CD4-positive, alpha-beta T cell treated with Interleukin-21 for 1 hour (primary cell): ENCODE data around the gene COQ4.
"Not testable (repeated sequence)": the region's sequence is repeated elsewhere in the genome, so short reads cannot be mapped to it uniquely, and the experiment has no call there.

Source experiments
- DNase-seq: peaks from one replicate; pipeline ENCODE4 v3.0.0-alpha.2; 2020

COQ4 gene

DNA sequence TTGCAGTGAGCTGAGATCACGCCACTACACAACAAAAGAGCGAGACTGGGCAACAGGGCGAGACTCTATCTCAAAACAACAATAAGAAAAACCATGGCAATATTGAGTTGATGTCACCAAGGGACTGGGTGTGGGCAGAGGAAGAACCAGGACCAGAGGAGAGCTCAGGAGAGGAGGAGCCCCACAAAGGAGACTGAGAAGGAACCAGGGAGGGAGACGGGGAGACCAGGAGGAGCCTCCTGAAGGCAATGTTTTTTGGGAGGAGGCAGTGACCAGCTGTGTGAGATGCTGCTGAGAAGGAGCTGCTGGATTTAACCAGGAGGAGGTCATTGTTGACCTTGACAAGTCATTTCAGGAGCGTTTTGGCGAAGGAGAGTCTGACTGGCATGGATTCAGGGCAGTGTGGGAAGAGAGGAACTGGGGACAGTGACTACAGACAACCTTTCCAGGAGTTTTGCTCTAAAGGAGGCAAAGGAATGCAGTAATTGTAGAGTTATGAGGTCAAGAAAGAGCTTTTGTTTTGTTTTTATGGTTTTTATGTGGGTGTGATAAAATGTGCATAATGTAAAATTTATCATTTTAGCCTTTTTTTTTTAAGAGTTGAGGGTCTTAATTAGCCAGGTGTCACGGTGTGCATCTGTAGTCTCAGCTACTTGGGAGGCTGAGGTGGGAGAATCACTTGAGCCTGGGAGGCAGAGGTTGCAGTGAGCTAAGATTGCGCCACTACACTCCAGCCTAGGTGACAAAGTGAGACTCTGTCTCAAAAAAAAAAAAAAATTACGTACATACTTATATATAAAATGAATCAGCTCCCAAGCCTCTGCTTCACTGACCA, 18.3 kb upstream of the COQ4 start:
- DNase-seq: no peak

DNA sequence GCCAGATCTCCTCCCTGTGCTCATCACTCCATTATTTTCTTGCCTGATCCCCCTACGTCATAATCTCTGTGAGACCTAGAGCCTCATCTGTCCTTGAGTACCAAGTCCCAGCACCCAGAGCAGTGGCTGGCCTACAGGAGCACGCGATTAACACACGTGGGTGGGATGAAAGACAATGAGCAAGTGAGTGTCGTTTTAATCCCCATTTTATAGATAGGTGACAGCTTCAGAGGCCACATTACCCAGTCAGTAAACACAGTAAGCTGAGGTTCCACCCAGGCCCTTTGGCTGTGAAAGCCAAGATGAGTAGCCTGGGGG, 17.7 kb upstream of the COQ4 start:
- DNase-seq: no peak

DNA sequence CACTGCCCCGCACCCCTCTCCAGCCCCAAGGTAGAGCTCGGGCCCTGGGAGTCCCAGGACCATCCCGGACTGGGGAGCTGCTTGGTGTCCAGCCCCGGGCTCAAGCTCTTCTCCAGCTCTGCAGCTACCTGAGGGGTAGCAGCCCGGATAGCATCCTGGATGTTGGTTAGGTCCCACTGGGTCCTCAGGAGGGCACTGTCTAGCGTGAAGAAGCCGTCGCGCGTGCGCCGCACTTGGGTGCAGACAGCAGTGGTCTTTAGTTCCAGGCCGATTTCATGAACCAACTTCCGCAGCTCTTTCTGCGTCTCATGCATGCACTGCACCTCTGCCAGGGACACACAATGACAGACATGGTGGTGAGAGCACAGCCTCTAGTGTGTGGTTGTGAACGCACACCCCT, 13.1 kb upstream of the COQ4 start:
- DNase-seq: no peak

DNA sequence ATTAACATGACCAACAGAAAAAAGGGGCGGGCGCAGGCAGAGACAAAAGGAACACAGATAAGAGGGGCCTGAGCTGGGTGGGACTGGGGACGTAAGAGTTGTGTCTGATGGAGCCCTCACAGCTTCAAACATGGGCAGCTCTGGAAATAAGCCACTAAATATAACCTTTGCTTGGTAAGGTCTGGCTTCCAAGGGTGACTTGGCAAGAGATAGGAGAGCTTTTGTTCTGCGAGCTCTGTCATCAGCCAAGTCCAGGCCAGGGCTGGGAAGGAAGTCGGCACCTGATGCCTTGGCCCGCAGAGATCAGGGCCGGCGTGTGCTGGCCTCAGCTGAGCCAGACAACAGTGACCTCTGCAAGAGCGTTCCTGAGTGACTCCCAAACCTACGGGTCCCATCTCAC, 12.2 kb upstream of the COQ4 start:
- no peak for DNase-seq

DNA sequence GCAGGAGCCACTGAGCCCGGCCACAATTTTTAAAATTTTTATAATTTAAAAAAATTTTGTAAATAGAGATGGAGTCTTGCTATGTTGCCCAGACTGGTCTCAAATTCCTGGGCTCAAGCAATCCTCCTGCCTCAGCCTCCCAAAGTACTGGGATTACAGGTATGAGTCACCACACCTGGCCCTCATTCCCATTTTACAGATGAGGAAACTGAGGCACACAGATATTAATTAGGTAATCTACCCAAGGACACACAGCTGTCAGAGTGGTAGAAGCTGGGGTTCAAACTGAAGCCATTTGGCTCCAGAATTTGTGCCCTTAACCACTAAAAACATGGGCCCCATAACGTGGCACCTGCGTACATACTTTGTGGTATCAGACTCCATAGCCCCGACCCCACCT, 7.9 kb upstream of the COQ4 start:
- DNase-seq: no peak

DNA sequence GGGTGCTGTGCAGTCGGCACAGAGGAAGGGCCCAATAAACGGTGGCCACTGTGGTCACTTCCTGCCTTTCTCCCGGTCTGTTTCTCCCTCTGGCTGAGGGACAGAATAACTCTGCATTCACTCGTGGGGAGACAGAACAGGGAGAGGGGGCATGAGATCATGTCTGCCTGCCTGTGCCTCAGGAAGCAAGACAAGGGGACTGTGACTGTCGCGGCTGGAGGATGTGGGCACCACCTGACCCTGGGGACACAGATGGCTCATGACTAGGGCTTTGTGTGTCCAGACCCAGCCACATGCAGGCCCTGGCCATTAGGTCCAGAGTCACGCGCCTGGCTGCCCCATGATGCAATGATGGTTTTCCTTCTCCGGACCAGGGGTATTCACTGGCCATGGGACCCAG, 6.2 kb upstream of the COQ4 start:
- DNase-seq: no peak

DNA sequence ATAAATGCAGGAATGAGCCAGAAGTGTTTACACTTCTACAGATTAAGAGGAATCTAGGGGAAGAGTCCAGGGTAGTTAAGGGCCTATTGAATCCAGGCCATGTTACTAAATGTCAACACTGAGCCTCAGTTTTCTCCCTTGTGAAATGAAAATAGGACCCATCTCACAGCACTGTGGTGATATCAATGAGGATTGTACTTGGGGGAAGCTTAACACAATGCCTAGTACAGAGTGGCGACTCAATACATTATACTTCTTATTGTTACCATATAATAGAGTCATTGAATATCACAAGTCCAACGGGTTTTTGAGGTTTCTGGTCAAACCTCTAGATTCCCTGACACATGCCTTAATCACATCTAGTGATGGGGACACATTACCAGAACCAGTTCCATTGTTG, 5.0 kb upstream of the COQ4 start:
- no peak for DNase-seq

DNA sequence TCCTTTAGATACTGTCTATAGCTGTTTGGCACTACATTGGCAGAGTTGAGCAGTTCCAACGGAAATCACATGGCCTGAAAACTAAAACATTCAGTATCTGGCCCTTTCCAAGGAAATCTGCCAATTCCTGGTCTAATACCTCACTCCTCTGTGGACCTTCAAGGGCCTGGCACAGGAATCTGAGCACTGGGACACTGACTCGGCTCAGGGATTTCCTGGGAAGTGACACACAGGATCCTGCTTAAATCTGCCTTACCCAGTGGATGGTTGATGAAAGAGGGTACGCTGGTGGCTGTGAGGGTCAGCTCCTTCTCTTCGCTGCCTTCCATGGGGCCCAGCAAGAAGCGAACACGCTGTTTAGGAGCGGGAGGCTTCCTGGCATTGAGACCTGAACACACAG, 1.3 kb upstream of the COQ4 start:
- no peak for DNase-seq

DNA sequence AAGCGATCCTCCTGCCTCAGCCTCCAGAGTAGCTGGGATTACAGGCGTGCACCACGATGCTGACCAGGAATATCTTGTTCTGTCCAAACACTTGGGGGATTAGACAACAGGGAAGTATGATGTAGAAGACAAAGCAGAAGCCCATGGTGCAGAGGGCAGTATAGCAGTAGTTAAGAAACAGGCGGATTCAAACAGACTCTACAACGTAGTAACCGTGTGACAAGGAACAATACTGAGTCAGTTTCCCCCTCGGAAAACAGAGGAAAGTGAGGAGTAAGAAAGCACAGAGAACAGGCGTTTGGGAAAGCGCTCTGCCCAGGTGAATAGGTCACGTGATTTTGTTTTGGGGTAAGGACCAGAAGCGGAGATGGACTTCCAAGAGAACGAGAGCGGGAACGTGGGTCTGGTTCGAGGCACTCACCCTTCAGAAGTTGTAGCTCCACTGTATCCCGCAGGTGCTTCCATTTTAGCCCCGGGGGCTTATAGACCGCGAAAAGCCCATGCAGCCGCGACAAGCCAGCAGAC, 698 bp upstream of the COQ4 start:
- DNase-seq: no peak

DNA sequence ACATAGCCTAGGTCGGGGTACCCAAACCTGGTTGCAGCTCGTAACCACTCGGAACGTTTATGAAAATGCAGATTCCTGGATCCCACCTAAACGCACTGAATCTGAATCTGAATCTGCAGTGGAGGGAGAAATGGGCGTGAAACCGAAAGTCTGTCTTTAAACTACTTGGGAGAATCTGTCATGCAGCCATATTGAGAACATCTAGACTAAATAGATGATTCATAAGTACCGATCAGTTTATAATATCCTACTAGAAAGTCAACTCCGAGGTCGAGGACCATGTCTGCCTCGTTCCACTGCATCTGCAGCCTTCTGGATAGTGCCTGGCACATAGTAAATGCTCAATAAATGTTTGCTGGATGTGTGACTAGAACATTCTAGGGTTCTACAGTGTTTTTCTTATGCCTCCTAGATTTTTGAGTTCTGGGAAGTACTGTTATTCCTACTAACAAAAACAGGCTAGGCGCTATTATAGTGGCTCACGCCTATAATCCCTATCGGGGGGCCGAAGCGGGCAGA, 632 bp downstream of the COQ4 start:
- DNase-seq: no peak

DNA sequence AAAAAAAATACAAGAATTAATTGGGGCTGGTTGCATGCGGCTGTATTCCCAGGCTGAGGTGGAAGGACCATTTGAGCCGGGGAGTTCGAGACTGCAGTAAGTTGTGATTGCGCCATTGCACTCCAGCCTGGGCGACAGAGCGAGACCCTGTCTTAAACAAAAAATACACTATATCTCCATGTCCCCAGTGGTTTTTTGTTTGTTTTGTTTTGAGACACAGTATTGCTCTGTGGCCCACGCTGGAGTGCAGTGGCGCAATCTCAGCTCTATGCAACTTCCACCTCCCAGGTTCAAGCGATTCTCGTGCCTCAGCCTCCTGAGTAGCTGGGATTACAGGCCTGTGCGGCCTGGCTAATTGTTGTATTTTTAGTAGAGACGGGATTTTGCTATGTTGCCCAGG, 1.2 kb downstream of the COQ4 start:
- DNase-seq: no peak

DNA sequence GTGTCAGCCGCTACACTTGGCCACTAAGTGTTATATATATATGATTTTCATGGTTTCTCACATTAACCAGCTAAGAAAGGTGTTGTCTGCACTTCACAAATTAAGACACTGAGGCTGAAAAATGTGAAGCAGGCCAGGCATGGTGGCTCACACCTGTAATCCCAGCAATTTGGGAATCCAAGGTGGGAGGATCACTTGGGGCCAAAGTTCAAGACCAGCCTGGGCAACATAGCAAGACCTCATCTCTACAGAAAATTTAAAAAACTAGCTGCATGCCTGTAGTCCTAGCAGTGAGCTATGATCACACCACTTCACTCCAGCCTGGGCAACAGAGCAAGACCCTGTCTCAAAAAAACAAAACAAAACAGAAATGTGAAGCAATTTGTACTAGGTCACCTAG, 1.8 kb downstream of the COQ4 start:
- DNase-seq: no peak

DNA sequence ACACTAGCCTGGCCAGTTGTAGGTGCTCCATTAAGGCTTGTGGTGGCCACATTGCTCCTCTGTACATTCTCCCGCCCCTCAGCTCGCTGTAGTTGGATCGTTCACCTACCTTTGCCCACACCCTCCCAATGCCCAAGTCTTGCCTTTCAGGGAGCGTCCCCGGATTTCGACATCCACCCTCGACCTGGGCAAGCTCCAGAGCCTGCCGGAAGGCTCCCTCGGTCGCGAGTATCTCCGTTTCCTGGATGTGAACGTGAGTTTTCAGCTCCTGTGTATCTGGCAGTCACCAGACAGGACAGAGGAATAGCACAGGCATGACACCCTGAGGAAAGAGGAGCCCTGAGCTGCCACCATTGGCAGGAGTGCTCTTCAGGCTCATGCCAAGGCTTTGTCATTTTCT, 3.0 kb downstream of the COQ4 start:
- DNase-seq: no peak

DNA sequence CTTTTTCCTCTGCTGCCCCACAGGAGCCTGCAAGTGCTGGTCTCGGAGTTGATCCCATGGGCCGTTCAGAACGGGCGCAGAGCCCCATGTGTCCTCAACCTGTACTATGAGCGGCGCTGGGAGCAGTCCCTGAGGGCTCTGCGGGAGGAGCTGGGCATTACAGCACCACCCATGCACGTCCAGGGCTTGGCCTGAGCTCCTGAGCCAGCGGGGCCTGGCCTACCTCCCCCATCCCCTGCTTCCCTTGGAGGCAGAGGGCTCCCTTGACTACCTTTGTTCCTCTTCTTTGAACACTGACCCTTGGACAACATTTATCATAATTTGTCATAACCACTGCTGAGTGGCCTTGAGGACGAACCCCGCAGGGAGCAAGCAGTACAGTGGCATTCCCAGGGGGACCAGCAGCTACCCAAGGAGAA, 10.8 kb downstream of the COQ4 start:
- DNase-seq: no peak

DNA sequence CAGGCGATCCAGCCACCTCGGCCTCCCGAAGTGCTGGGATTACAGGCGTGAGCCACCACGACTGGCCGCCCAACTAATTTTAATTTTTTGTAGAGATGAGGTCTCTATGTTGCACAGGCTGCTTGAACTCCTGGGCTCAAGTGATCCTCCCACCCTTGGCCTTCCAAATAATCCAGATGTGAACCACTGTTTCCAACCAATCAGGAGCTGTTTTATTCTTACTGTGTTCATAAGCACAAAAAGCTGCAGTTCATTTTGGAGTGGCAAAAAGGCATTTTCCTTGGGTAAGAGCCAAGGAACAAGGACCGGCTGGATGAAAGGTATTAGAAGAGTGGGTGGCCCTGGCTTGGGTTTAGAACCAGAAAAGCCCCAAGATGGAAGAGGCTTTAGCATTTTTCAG, 12.5 kb downstream of the COQ4 start:
- no peak for DNase-seq

DNA sequence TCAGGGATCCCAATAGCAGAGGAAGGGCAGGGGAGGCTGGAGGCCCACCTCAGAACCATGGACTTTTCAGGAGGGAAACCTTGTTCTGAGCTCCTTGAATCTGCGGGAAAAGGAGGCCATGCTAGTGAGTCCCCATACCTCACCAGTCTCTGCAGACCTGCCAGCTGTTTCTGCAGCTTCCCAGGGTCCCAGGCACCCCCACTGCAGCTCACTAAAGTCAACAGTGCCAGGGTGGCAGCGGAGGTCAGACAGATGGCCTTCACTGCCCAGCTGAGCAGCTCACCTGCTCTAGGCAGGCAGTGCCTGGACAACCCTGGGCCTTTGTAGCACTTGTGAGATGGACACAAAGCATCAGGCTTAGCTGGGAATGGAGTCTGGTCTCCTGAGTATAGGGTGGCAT, 13.3 kb downstream of the COQ4 start:
- no peak for DNase-seq

DNA sequence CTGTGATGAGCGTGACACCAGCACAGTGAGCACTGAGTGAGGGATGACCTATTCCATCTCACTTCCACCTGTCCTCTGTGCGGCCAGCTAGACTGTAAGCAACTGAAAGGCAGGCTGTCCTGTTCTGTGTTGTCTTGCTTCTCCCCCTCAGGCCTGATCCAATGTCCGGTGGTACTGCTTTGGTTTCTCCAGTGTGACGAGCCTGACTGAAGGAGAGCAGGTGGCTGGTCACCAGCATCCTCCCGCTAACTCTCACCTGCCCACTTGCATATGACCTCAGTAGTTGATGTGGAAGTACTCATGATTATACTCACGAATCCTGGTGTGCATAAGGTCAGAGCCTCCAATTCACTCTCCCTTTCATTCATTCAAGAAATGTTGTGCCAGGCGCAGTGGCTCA, 15.3 kb downstream of the COQ4 start:
- DNase-seq: no peak

DNA sequence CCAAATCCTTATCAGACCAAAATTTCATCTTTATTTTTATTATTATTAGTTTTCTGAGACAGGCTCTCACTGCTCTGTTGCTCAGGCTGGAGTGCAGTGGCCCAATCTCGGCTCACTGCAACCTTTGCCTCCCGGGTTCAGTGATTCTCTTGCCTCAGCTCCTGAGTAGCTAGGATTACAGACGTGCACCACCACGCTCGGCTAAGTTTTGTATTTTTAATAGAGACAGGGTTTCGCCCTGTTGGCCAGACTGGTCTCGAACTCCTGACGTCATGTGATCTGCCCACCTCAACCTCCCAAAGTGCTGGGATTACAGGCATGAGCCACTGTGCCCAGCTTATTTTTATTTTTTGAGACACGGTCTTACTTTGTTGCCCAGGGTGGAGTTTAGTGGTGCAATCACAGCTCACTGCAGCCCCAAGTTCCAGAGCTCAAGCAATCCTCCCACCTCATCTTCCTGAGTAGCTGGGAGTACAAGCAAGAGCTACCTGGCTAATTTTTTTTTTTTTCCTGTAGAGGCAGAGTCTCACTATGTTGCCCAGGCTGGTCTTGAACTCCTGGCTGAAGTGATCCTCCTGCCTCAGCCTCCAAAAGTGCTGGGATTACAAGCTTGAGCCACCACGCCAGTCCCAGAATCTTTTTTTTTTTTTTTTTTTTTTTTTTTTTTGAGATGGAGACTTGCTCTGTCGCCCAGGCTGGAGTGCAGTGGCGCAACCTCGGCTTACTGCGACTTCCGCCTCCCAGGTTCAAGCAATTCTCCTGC, 16.4 kb downstream of the COQ4 start:
- DNase-seq: not testable (repeated sequence)

DNA sequence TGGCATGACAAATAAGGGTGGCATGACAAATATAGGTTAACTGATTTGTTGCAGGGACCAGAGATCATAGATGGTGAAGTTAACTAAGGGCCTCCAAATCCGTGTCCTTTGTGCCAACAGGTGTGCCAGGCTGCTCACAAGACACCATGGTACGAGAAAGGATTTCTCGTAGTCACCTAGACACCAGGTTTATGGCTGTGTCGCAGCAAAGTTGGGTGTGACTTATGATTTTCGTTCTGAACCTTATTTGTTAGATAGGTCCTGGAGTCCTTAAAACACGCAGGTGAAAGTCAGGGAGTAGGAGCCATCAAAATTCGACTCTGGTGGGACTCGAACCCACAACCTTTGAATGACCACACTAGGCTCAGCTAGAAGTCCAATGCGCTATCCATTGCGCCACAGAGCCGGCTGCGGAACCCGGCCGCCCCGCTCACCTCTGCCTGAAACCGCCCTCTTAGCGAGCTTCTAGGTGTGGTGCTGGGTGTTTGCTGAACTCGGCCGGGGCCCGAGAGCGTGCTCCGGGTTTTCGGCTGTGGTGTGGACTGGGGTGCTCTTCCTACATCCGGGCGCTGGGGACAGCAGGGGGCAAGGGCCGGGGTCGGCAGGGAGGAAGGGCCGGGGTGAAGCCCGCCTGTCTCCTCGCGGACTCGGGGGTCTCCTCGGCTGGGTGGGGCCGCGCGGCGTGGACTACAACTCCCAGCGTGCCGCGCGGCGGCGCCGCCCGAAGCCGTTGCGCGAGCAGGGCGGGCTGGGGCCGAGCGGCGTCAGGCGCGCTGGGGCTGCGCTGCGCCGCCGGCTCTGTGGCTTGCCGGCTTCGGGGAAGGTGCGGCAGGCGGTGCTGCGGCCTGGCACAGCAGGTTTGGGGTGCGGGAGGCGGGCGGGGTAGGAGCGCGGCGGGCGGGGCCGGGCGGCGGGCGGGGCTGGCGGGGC, 17.4 kb downstream of the COQ4 start, which contains the start of gene SLC27A4:
TSS of gene SLC27A4 (plus strand) at position 767 of the 930 bp plus-strand sequence. CDS start 2,606 bp downstream, outside the sequence.
- DNase-seq: peak; percentile 86

DNA sequence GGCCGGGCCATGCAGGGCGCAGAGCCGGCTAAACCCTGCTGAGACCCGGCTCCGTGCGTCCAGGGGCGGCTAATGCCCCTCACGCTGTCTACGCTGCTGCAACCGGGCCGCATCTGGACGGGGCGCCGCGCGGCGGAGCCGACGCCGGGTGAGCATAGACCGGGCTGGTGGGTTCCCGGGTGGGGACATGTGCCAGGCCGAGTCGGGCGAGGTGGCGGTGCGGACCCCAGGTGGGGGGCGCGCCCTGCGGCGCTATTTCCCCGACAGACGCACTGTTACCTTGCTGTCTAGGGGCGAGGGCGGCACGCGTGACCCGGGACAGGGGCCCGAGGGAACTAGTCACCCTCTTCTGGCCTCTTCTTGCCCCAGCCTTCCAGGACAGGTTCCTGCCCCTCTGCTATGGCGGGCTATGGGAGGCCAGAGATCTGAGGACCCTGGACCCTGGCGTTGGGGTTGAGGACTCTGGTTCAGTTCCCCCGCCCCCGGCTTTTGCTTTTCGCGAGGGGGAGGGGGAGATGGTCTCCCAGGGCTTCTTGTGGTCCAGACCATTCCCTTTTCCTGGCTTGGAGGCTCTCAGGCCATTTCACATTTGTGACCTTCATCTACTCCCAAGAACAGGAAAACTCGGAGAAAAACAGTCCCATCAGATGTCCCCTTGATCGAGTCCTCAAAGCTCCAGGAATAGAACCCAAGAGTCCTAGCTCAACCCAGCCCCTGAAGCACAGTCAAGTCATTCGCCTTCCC, 18.2 kb downstream of the COQ4 start:
- peak; percentile 4 for DNase-seq

DNA sequence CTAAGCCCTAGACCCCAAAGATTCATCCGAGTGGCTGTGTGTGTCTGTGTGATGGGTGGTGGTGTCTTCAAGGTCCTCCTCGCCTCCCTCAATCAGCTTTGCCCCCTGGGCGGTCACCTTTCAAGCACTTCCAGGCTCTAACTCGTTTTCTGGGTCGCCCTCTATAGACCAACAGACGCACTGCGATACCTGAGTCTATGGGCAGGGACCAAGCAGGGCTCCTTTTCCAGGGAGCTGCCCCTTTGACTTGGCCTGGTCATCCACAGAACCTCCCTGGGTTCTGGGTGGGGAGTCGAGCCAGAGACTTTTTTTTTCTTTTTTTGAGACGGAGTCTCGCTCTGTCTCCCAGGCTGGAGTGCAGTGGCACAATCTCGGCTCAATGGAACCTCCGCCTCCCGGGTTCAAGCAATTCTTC, 18.8 kb downstream of the COQ4 start:
- peak; percentile 80 for DNase-seq
